Nucleus accumbens (tissue), 56 donors: ENCODE measurements around the gene FBXW7.
"Not testable (repeated sequence)": the region's sequence is repeated elsewhere in the genome, so short reads cannot be mapped to it uniquely, and the experiment has no call there.

Source experiments
- DNase-seq, 56 donors: peaks; one replicate each; lab custom pipeline; 2025; lab: John Stamatoyannopoulos, UW

FBXW7 gene

GRCh38 chr4:152545088-152545487, 9.2 kb upstream of the FBXW7 start:
- DNase-seq = no peak

- DNase-seq = not testable (repeated sequence)
Observed at GRCh38 chr4:152544533-152544932, 8.6 kb upstream of the FBXW7 start.

- no peak for DNase-seq
Observed at GRCh38 chr4:152540941-152541340, 5.0 kb upstream of the FBXW7 start.

GRCh38 chr4:152540293-152540674, 4.4 kb upstream of the FBXW7 start:
- no peak for DNase-seq

- no peak for DNase-seq
Observed at GRCh38 chr4:152539556-152540292, 3.8 kb upstream of the FBXW7 start.

GRCh38 chr4:152537881-152538280, 2.0 kb upstream of the FBXW7 start:
- no peak for DNase-seq

GRCh38 chr4:152536545-152537182, 772 bp upstream of the FBXW7 start:
- peak in 10 of 56 donors; percentile 11 to 66 (median 54) for DNase-seq

- DNase-seq = peak in 4 of 56 donors; percentile 40 to 52 (median 48)
Observed at GRCh38 chr4:152535360-152535902, 461 bp downstream of the FBXW7 start.

GRCh38 chr4:152534541-152535359, 1.1 kb downstream of the FBXW7 start:
- peak in 16 of 56 donors; percentile 5 to 30 (median 14) for DNase-seq

GRCh38 chr4:152531479-152531878, 4.4 kb downstream of the FBXW7 start:
- DNase-seq = no peak

- no peak for DNase-seq
Observed at GRCh38 chr4:152530600-152530999, 5.3 kb downstream of the FBXW7 start.

- no peak for DNase-seq
Observed at GRCh38 chr4:152529880-152530279, 6.0 kb downstream of the FBXW7 start.

- DNase-seq = no peak
Observed at GRCh38 chr4:152528060-152528459, 7.8 kb downstream of the FBXW7 start.

- no peak for DNase-seq
Observed at GRCh38 chr4:152525878-152526277, 10.0 kb downstream of the FBXW7 start.

- no peak for DNase-seq
Observed at GRCh38 chr4:152524427-152524826, 11.5 kb downstream of the FBXW7 start.

- DNase-seq = no peak
Observed at GRCh38 chr4:152523731-152524130, 12.2 kb downstream of the FBXW7 start.

GRCh38 chr4:152522754-152523153, 13.1 kb downstream of the FBXW7 start:
- no peak for DNase-seq

- DNase-seq = no peak
Observed at GRCh38 chr4:152522245-152522644, 13.6 kb downstream of the FBXW7 start.

- no peak for DNase-seq
Observed at GRCh38 chr4:152516156-152516555, 19.7 kb downstream of the FBXW7 start.

GRCh38 chr4:152515678-152516077, 20.2 kb downstream of the FBXW7 start:
- no peak for DNase-seq

- no peak for DNase-seq
Observed at GRCh38 chr4:152514356-152514755, 21.5 kb downstream of the FBXW7 start.
